GM19239 (cell line): ENCODE measurements around the gene PRKCE.
A peak's percentile ranks its signal among the peaks of the same experiment; 100 is the strongest.

ENCODE experiments used
- DNase-seq: peaks from one replicate; pipeline ENCODE4 v3.0.0; 2011; ENCODE audit warnings: low spot score; ENCODE audit not compliant: insufficient read length
- FAIRE-seq: peaks from 2 replicates; lab custom pipeline; 2011; peaks lifted over from hg19 to GRCh38; lab: Jason Lieb, UNC

PRKCE gene

GRCh38 chr2:45661828-45662227 lies 10.4 kb downstream of the PRKCE start:
- FAIRE-seq (no peak), DNase-seq (no peak)

DNA sequence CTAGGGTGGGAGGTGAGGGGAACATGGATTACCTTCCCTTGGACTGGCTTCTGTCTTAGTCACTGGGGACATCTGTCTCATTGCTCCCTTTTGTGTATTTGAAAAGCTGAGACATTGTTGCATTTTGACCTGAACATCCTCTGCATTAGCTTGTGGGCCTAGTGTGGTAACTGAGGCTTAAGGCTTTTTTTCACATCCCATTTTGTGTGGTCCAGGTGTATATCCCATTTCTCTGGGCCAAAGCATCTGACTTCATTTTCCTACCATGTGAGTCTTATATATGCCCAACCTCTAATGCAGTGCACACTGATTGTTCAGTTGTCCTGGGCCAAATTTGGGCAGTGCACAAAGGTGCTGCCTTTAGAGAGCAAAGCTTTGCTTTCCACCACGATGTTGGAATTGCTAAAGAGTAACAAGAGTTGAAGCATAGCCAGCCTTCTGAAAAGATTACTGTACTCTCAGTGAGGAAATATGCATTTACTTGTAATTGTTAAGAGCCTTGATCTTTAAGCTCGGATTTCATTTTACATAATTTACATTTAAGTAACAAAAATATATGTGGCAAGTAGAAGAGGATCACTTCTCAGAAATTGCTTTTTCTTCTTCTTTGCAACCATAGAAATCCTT lies 13.3 kb downstream of the PRKCE start:
- DNase-seq (no peak), FAIRE-seq (peak; percentile 62)

DNA sequence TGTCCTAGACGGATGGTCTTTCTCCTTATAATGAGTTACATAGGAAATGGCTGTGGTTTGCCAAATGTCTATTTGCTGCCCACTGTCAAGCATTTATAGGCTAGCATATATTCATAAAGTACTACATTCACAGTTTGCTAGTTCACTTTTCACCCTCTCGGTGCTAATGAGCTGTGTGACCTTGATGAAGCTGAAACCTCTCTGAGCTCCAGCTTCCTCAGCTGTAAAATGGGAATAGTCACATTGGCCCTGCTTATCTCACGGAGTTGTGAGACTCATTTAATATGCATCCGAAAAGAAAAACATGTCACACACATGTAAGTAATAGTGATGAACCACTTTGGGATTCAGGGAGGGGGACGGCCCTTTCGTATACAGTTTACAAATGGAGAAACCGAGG lies 17.0 kb downstream of the PRKCE start:
- FAIRE-seq (no peak), DNase-seq (no peak)

GRCh38 chr2:45669032-45669486 lies 17.6 kb downstream of the PRKCE start:
- no peak for FAIRE-seq
- no peak for DNase-seq

DNA sequence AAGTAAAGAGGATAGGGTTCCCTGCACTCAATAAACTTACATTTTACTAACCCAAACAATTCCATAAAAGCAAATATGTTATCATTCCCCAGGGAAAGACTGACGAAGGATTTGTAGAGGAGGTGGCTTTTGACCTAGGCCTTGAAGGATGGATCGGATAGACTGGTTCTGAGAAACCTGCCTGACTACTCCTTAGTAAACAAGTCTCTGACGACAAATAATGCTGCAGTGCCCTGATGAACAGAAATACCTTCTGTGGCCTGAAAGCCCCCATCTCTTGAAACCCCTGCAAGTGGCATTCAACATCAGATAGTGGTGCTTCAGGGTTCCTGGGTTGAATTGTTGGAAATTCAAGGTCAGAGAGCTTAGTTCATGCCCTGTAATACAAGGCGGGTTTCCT lies 19.2 kb downstream of the PRKCE start:
- FAIRE-seq, result no peak
- no peak for DNase-seq

- FAIRE-seq (no peak), DNase-seq (no peak)
Observed at GRCh38 chr2:45672138-45672537, 20.7 kb downstream of the PRKCE start.

GRCh38 chr2:45674035-45674816 lies 22.8 kb downstream of the PRKCE start:
- no peak for DNase-seq
- FAIRE-seq, result no peak

- DNase-seq (no peak), FAIRE-seq (no peak)
Observed at GRCh38 chr2:45675263-45675812, 23.9 kb downstream of the PRKCE start.

DNA sequence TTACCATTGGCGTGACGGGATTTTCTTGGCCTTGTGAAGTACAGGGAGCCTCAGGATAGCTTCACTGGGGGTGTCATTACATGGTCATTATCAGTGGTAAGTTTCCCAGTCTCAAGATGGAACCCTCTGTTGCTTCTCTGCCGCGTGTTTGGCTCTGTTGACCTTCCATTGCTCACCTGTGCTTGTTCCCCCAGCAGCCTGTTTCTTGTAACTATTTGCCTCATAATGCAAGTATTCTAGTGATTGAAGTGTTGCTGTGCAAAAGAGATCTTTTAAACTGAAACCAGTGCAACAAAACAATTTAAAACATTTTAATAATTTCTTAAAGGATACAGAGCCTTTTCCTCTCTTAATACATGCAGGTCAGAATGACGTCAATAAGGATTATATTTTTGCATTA lies 24.6 kb downstream of the PRKCE start:
- FAIRE-seq, result no peak
- no peak for DNase-seq

GRCh38 chr2:45678791-45679348 lies 27.4 kb downstream of the PRKCE start:
- FAIRE-seq, result no peak
- no peak for DNase-seq

- FAIRE-seq (no peak), DNase-seq (no peak)
Observed at GRCh38 chr2:45680351-45680967, 29.0 kb downstream of the PRKCE start.

DNA sequence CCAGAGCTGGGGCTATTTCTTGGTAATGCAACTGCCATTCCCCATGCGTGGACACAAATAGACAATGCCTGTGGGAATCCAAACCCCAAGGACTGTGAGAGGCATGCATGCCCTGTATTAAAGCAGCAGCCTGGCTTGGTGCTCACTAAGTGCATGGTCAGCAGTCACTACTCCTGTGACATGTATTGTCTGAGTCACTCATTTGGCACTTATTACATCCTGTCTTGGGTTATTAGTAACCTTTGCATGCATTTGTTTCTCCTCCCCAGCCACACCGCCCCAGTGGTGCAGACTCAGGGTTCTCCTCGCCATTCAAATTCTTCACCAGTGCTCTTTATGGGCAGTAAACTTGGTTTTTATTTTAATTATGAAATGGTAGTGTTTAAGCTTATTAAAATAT lies 30.2 kb downstream of the PRKCE start:
- FAIRE-seq, result peak; percentile 89
- peak; percentile 47 for DNase-seq

GRCh38 chr2:45683292-45683691 lies 31.8 kb downstream of the PRKCE start:
- DNase-seq (no peak), FAIRE-seq (no peak)

DNA sequence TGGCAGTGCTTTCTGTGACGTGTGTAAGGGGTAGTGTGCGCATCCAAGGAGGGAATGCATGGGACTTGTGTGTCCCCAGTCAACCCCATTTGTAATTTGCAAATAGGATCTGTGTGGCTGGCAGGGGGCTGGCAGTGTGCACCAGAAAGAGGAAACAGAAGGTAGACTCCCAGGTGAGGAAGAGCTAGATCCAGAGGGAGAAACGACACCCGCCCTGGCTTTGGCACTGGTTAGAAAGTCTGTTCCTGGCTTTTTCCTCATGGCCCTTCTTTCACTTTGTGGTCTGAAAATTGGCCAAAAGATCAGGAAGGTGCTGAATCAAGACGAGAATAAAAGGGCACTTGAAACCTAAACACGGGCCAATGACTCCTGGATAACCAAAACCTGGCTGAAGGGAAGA lies 33.3 kb downstream of the PRKCE start:
- FAIRE-seq (no peak), DNase-seq (no peak)

DNA sequence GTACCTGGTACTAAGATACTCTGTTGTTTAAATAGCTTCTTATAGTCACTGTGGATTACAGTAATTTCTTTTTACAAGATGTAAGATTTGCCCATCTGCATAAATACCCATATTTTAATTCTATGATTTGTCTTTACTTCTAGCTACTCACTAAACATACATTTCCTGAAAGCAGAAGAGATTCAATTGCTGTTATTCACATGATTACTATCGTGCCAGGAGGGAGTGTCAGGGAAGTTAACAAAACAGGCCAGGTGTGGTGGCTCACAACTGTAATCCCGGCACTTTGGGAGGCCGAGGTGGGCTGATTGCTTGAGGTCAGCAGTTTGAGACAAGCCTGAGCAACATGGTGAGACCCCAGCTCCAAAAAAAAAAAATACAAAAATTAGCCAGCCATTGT lies 33.8 kb downstream of the PRKCE start:
- no peak for FAIRE-seq
- no peak for DNase-seq

GRCh38 chr2:45687964-45688363 lies 36.5 kb downstream of the PRKCE start:
- no peak for FAIRE-seq
- no peak for DNase-seq

DNA sequence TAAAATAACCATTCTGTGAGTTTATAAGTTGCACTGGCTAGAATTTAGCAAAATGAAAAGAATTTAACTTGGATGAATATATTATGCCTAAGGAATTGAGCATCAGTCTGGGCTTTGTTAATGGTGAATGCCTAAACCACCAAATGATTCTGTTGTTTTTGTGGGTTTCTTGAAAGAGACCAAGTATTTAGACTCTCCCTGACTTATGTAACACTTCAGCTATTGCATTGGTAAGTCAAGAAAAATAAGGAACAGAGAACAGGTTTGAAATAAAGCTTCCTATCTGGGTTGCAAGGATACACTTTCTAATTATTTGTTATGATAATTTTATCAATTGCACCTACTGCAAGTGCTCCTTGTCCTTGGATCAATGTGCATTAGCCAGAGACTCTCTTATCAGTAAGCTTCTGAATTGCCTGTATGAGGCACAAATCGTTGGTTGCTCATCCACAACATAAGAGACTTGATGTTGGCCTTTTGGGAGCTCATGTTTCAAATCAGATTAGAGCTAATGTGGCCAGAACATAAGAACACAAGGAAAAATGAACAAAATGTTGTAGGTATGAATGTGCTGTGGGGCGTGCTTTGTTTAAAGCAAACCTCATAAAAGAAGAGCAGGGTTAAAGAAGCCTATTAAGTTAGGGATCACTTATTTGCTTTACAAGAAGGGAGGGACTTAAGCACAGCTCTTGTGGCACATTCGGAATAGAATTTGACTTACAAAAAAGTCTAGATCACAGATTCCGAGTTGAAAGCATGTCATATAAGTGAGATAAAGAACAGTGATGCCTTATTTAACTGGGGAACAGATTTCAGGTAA lies 37.2 kb downstream of the PRKCE start:
- FAIRE-seq (peak; percentile 11), DNase-seq (no peak)

DNA sequence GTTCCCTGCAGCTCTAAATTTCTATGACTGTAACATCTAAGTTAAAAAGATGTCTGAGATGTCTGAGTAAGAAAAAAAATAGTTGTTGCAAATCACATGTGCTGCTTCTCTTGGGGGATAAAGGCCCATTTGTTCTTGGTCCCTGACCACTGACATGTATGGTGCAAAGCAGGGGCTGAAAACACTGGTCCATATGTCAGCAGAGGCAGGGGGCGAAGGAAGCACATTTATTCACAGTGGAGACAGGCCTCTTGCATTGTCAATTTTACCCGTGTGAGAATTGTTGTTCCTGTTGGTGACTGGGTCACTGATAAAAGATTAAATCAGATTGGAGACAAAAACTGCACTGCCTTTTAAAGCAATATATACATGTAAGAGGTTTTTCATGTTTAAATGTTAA lies 38.8 kb downstream of the PRKCE start:
- DNase-seq (no peak), FAIRE-seq (no peak)

DNA sequence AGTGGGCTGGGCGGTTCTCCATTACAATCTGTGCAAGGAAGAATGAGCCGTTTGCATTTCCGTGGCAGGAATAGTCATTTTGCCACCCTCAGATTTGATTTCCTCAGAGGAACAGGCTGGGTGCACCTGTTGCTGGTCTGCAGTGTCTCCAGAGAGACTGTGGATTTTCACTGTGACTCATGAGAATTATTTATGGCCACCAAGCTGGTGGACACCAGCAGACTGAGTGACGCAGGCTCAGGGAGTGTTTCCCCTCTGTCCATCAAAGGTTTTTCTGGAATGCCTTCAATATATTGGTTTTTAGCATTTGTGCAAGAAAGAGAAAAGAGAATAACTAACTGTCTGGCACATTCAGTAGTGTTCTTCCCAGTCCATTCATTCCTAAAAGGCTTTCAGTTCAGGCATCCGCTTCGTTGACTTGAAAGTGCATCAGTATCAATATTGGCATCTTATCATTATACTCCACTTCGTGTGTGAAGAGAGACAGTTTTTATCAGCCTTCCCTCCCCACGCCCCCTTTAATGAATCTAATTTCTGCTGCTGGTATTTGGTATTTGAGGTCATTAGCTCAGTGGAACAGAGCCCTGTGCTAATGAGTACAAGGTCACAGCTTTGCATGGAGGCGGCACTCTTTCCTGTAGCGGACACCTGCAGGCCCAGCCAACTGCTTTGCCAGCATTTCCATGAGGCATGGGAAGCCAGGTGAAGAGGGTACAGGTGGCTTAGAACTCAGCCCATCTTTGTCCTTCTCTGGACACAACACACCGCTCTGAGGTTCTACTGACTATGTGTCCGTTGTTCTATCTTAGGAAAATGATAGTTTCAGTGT lies 39.9 kb downstream of the PRKCE start:
- FAIRE-seq (peak; percentile 91), DNase-seq (no peak)
